Thyroid gland (tissue), 4 donors: ENCODE measurements around the gene CARF. TPM values are rescaled to one million over a fixed set of nuclear protein-coding genes. Genes with fewer than 3 reads are reported as not detected.
"Not testable (repeated sequence)": the region's sequence is repeated elsewhere in the genome, so short reads cannot be mapped to it uniquely, and the experiment has no call there.

Experiments used
- DNase-seq, 2 donors: peaks; one replicate each; pipeline ENCODE4 v3.0.0-alpha.2; 2019
- H3K27ac ChIP-seq, 3 donors: fragments of 200-600 bp; sonication (generic); 1 replicate in 2 of 3; 2 replicates in 1 of 3; pipeline ENCODE4 v1.5.1; 2016 to 2019; ENCODE audit warnings: mild to moderate bottlenecking in 1 of 3, moderate library complexity in 1 of 3
- H3K27me3 ChIP-seq: fragments of 200-600 bp; sonication (generic); one replicate; pipeline ENCODE4 v1.5.1; 2019
- H3K36me3 ChIP-seq, 2 donors: fragments of 200-600 bp; sonication (generic); one replicate each; pipeline ENCODE4 v1.5.1; 2016 to 2019
- H3K4me1 ChIP-seq, 2 donors: fragments of 200-600 bp; sonication (generic); one replicate each; pipeline ENCODE4 v1.5.1; 2017 to 2019
- H3K4me3 ChIP-seq, 3 donors: fragments of 200-600 bp; sonication (generic); replicated peaks in 1 of 3; 1 replicate in 2 of 3; 2 replicates in 1 of 3; pipeline ENCODE4 v1.5.1; 2016; ENCODE audit warnings: mild to moderate bottlenecking in 1 of 3
- H3K9me3 ChIP-seq: fragments of 200-600 bp; sonication (generic); one replicate; pipeline ENCODE4 v1.5.1; 2017
- POLR2A ChIP-seq, 2 donors: fragments of 450-650 bp; IDR thresholded peaks; one replicate each; pipeline ENCODE4 v1.6.1; 2017; ENCODE audit warnings: antibody characterized with exemption in 2 of 2, mild to moderate bottlenecking in 2 of 2, moderate library complexity in 1 of 2
- WGBS, 2 donors: methylation state at CpG; one replicate each; pipeline ENCODE4 v1.1.5; 2017; 5-methylcytosine and 5-hydroxymethylcytosine counted together
- intact Hi-C: fragments of 100-400 bp; cut with DNase I; formaldehyde crosslinking; loops from one replicate; pipeline ENCODE4 v1.15.1; 2023
- total RNA-seq, 4 donors: library from RNA; depleted of rRNA; stranded (reverse); fragments of >200 nt; gene quantifications; one replicate each; pipeline ENCODE4 v1.2.3, GENCODE V29; 2016
- TF ChIP-seq, protein P1 (sequence below), 6 experiments: fragments of 200-600 bp in 3 of 6; fragments of 450-650 bp in 3 of 6; sonication (generic) in 3 of 6; IDR thresholded peaks; one replicate each; pipeline ENCODE4 v1.5.1; 2016 to 2019; ENCODE audit warnings: antibody characterized with exemption in 6 of 6, mild to moderate bottlenecking in 2 of 6, inconsistent platforms in 1 of 6, moderate library complexity in 1 of 6

Gene CARF
- total RNA-seq, 4 donors from 2014 or later = 24.7 to 56.3 (median 36.4) TPM

DNA sequence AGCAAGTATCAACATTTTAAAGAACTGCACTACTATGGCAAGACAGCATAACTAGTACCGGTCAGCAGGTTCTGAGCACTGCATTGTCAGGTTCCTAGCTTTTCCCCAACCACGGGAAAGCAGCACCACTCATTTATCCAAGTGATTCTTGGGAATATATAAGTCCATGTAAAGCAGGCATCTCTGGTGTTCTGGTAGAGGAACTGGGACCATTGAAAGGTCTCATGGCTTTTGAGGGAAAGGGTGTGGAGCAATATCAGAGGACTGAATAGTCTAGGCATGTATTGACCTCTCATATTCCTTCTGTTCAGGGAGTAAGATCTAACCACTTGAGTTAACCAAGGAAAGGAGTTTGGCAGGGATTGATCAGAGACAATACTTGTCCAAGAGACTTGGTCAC is 34.4 kb upstream of the CARF start:
- WGBS, 2 donors = 95 to 100% methylated on average over 2 of the region's 2 CpGs
- no peak overlapping the region for H3K4me3 ChIP-seq

DNA sequence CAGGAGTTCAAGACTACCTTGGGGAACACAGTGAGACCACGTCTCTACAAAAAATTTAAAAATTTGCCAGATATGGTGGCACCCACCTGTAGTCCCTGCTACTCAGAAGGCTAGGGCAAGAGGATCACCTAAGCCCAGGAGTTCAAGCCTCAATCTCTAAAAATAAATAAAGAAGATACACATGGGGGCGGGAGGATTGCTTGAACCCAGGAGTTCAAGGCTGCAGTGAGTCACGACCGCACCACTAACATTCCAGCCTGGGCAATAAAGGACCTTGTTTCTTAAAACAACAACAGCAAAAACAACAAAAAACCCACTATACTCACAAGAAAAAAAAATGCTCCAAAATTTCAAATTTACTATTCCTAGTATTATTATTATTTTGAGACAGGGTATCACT is 30.5 kb upstream of the CARF start:
- Histone ChIP-seq H3K4me3 (no peak overlapping the region), H3K27ac (no peak overlapping the region), H3K9me3 (no peaks in the 10 kb centered on the region), H3K36me3 (peaks cover 0 to 9% of the 10 kb centered on the region in 2 donors), H3K4me1 (no peaks in the 10 kb centered on the region), H3K27me3 (no peaks in the 10 kb centered on the region)
- TF ChIP-seq, protein P1, sequence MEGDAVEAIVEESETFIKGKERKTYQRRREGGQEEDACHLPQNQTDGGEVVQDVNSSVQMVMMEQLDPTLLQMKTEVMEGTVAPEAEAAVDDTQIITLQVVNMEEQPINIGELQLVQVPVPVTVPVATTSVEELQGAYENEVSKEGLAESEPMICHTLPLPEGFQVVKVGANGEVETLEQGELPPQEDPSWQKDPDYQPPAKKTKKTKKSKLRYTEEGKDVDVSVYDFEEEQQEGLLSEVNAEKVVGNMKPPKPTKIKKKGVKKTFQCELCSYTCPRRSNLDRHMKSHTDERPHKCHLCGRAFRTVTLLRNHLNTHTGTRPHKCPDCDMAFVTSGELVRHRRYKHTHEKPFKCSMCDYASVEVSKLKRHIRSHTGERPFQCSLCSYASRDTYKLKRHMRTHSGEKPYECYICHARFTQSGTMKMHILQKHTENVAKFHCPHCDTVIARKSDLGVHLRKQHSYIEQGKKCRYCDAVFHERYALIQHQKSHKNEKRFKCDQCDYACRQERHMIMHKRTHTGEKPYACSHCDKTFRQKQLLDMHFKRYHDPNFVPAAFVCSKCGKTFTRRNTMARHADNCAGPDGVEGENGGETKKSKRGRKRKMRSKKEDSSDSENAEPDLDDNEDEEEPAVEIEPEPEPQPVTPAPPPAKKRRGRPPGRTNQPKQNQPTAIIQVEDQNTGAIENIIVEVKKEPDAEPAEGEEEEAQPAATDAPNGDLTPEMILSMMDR (IDR thresholded peaks at IDR 0.05) = no peak
- TF ChIP-seq POLR2A (IDR thresholded peaks at IDR 0.05) = no peak
- WGBS, 2 donors = 98 to 100% methylated on average over 4 of the region's 4 CpGs
- intact Hi-C loops = no loop called here
- no peak for DNase-seq

More for the DNA sequence above, 34.4 kb upstream of the CARF start:
- TF ChIP-seq, protein P1 (IDR thresholded peaks at IDR 0.05) = no peak
- no peak for TF ChIP-seq POLR2A (IDR thresholded peaks at IDR 0.05)
- no peak for DNase-seq
- no peaks in the 10 kb centered on the region for H3K27me3 ChIP-seq
- H3K9me3 ChIP-seq = no peaks in the 10 kb centered on the region
- peaks cover 0 to 6% of the 10 kb centered on the region in 2 donors for H3K36me3 ChIP-seq
- intact Hi-C loops = no loop called here
- H3K27ac ChIP-seq = no peak overlapping the region
- no peaks in the 10 kb centered on the region for H3K4me1 ChIP-seq

DNA sequence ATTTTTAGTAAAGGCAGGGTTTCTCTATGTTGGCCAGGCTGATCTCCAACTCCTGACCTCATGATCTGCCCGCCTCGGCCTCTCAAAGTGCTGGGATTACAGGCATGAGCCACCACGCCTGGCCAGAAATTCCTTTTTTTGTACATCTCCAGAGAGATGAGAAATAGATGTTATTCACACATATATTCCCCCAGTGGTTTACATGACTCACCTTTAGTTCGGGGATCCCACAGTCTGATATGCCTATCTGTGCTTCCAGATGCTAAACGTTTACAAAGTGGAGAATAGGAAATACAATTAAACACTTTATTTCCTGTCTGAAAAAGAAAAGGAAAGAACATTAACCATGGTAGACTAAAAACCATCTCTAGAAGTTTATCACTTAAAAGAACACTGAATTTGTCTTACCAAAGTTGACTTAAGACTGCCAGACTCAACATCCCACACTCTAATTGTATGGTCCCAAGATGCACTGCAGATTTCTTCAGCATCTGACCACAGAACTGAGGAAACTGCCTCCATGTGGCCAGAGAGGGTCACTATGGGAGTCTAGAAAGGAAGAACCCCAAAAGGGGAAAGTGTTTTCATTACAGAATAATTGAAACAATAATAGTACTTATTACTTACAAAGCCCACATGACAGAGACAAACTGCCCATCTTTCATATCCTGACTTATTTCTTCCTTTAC is 27.9 kb upstream of the CARF start:
- intact Hi-C loops = no loop called here
- 80 to 90% methylated on average over 5 of the region's 5 CpGs for WGBS, 2 donors
- no peak for TF ChIP-seq POLR2A (IDR thresholded peaks at IDR 0.05)
- TF ChIP-seq, protein P1 (IDR thresholded peaks at IDR 0.05) = no peak

DNA sequence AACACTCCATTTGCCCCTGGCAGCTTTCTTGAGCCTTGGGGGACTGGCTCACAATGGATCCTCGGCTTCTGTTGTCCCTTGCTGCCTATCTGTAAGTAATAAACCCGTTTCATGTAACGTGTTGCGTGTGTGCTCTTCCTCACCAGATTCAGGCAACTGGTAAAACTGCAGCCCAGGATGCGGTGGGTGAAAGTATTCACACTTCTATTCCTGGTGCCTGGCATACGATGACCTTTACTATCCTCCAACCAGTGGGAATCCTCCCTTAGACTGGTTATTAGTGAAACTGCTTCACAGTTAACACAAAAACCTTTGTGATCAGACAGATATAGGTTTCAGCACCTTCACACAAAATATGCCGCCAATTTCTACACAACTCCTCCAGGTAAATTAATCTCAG is 26.9 kb upstream of the CARF start:
- H3K27ac ChIP-seq = no peak overlapping the region
- intact Hi-C loops = no loop called here
- no peaks in the 10 kb centered on the region for H3K27me3 ChIP-seq
- H3K9me3 ChIP-seq = no peaks in the 10 kb centered on the region
- H3K4me3 ChIP-seq = no peak overlapping the region
- DNase-seq = no peak
- H3K36me3 ChIP-seq = peaks cover 0 to 9% of the 10 kb centered on the region in 2 donors
- WGBS, 2 donors = 94 to 96% methylated on average over 7 of the region's 7 CpGs
- TF ChIP-seq, protein P1 (IDR thresholded peaks at IDR 0.05) = no peak
- TF ChIP-seq POLR2A (IDR thresholded peaks at IDR 0.05) = no peak
- H3K4me1 ChIP-seq = no peaks in the 10 kb centered on the region

More for the DNA sequence above, 27.9 kb upstream of the CARF start:
- DNase-seq = no peak
- H3K36me3 ChIP-seq = peaks cover 0 to 9% of the 10 kb centered on the region in 2 donors
- no peak overlapping the region for H3K4me3 ChIP-seq
- H3K4me1 ChIP-seq = no peaks in the 10 kb centered on the region
- H3K27me3 ChIP-seq = no peaks in the 10 kb centered on the region
- no peak overlapping the region for H3K27ac ChIP-seq
- H3K9me3 ChIP-seq = no peaks in the 10 kb centered on the region

DNA sequence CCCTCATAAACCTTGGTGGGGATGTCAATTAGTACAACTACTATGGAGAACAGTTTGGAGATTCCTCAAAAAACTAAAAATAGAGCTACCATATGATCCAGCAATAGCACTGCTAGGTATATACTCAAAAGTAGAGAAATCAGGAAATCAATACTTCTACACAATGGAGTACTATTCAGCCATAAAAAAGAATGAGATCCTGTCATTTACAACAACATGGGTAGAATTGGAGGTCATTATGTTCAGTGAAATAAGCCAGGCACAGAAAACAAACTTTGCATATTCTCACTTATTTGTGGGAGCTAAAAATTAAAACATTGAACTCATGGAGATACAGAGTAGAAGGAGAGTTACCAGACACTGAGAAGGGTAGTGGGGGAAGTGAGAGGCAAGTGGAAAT is 6.6 kb upstream of the CARF start:
- H3K9me3 ChIP-seq, DNase-seq, intact Hi-C loops, H3K4me3 ChIP-seq, H3K36me3 ChIP-seq, H3K27ac ChIP-seq, H3K27me3 ChIP-seq, H3K4me1 ChIP-seq: not testable (repeated sequence)
